Glomerular visceral epithelial cell (primary cell): ENCODE data around the gene SFI1.
"Not testable (repeated sequence)": the region's sequence is repeated elsewhere in the genome, so short reads cannot be mapped to it uniquely, and the experiment has no call there.

ENCODE experiments used
- DNase-seq: peaks from one replicate; pipeline ENCODE4 v3.0.0-alpha.2; 2016; ENCODE audit errors: extremely low spot score

Gene SFI1

DNA sequence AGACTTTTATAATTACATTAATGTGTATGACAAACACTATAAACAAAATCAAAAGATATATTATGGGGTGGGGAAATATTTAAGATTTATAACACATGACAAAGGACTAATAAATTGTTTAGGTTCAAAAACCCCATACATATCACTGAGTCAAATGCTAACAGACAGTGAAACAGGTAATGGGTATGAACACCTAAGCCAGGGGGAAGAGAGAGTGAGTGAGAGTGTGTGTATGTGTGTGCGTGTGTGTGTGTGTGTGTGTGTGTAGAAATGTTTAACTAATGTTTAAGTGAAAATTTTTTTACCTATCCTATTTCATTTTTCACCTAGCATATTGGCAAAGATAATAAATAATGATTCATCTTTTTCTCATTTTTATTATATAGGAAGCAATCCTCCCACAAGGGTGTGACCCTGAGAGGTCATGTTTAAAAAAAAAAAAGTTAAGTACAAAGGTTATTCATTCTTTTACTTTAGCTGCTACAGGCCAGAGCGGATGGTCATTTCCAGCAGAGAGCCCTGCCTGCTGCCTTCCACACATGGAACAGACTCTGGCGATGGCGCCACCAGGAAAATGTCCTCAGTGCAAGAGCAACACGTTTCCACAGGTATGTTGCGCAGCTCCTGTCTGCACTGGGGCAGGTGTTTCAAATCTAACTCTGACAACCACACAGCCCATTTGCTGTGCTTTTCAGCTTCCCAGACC lies 92.8 kb downstream of the SFI1 start:
- DNase-seq: no peak

DNA sequence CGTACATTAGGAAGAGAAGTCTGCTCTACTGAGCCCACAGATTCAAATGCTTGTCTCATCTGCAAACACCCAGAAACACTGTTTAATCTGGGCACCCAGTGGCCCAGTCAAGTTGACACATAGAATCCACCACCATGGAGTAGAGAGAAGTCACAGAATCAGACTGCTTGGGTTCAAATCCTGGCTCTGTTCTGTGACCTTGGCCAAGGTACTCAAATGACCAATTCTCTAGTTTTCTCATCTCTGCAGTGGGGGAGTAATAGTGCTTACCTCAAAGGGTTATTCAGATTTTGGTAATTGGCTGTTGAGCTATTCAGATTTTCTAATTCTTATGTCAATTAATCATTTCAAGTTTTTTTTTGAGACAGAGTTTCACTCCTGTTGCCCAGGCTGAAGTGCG lies 93.8 kb downstream of the SFI1 start:
- not testable (repeated sequence) for DNase-seq

DNA sequence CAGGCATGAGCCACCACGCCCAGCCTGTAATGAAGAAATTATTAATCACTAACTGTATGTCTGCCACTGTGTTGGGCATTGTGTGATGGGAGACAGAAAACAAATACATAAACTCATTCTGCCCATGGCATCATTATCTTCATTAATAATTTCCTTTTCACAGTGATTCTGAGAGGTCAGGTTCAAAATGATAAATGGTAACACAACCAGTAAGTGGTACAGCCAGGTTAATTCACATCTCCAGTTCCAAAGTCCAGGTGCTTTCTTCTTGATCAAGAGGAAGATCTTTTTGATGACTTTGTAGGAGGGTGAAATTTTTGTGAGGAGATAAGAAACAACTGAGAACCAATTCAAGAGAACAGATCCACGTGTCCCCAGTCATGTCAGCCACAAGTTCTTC lies 98.9 kb downstream of the SFI1 start:
- DNase-seq: no peak

DNA sequence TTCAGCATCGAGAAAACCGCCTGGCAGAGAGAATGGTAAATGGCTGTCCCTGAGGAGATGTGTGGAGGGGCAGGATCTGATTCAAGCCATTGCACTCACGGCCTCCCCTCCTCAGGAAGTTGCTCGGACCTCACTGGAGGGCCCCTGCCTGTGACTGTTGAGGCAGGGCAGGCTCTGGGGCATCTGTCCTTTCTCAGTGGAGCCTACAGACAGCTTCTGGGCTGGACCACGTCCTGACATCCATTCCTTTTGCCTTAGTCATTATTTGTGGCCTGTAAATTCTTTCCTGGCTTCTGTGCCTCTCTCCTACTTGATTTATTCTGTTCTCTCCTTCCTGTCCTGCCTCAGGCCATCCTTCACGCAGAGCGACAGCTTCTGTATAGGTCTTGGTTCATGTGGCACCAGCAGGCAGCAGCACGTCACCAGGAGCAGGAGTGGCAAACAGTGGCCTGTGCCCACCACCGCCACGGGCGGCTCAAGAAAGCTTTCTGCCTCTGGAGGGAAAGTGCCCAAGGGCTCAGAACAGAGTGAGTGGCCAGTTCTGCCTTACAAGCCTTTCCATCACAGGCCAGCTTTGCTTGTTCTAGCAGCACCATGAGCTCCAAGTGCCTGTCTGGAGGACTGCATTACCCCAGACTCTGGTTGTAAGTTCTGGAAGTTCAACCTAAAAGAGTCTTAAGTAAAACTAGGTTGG lies 106.1 kb downstream of the SFI1 start:
- DNase-seq: peak; percentile 91

DNA sequence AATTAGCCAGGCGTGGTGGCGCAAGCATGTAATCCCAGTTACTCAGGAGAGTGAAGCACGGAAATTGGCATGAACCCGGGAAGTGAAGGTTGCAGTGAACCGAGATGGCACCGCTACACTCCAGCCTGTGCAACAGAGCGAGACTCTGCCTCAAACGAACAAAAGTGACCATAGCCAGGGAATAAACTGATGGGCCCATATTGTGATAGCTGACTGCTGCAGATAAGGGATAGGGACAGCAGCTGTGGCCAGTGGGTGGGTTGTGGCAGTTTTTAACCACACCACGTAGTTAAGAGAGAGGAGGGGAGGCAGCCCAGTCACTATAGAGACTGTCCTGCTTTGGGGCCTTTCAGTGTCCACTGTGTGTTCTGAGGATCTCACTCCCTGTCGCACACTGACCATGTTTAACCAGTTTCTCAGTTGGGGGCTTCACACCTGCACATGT lies 106.8 kb downstream of the SFI1 start:
- peak; percentile 80 for DNase-seq

DNA sequence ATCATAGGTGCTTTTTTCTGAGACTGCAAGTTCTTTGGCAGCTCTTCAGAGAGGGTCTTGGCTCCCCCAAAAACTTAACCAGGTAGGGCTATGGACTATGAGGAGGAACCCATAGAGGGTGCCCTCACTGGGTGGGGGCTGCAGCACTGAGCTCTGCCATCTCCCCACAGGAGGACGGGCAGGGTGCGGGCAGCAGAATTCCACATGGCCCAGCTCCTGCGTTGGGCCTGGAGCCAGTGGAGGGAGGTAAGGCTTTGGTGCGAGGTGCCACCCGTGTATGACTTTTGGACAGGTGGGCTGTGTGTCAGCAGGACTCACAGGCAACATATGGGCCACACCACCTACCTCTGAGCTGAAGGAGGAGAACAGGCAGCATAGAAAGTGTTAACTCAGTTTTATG lies 107.2 kb downstream of the SFI1 start:
- no peak for DNase-seq

DNA sequence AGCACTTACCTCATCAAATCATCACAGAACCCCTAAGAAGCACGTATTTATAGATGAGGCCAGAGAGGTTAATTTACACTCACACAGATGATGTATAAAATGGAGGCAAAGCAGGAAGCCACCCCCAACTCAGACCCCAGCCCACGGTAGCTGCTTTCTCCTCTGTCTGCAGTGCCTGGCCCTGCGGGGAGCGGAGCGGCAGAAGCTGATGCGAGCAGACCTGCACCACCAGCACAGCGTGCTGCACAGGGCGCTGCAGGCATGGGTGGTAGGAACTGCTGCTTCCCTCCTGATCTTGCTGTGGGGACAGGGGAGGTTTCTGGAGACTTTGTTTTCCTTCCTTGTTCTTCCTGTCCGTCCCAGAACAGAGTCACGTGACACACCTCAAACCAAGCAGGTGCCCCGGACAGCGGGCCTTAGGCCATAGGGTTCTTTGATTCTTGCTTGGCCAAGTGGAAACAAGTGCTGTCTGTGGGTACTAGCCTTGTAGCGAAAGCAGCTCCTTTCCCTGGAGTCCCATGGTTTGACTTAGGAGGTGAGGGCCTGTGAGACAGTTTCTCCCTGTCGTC lies 107.9 kb downstream of the SFI1 start:
- no peak for DNase-seq

DNA sequence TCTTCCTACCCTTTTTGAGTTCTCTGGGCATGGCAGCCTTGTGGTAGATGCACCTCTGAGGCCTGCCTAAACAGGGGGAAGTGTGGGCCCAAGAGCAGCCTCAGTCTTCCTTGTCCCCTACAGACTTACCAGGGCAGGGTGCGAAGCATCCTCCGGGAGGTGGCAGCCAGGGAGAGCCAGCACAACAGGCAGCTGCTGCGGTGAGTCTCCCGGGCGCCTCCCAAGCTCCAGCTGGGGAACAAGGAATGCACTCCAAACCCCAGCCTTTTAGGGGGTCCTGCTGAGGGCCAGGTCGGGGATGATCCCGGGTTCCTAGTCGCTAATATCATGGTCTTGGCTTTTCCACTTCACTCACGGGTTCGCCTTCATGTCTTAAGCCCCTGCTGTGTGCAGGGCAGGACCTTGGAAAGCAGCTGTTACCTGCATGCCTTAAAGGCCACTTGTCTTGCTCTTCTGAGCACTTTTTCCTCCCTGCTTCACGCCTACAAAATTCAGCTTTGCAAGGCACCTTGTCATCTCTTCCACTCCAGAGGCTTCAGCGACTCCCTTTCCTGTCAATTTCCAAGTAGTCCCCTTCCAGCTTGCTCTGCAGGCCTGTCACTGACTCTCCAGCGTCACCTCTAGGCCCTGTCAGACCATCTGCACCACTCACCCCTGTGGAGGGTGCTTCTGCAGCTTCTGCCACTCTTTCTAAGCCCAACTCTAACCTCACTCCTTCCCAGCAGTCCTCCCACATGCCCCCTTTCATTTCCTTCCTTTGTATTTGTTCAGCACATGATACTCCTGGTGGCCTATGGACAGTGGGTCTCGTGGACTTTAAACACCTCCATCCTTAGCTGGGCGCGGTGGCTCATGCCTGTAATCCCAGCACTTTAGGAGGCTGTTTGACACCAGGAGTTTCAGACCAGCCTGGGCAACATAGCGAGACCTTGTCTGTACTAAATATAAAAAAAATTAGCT lies 108.7 kb downstream of the SFI1 start:
- DNase-seq: no peak

DNA sequence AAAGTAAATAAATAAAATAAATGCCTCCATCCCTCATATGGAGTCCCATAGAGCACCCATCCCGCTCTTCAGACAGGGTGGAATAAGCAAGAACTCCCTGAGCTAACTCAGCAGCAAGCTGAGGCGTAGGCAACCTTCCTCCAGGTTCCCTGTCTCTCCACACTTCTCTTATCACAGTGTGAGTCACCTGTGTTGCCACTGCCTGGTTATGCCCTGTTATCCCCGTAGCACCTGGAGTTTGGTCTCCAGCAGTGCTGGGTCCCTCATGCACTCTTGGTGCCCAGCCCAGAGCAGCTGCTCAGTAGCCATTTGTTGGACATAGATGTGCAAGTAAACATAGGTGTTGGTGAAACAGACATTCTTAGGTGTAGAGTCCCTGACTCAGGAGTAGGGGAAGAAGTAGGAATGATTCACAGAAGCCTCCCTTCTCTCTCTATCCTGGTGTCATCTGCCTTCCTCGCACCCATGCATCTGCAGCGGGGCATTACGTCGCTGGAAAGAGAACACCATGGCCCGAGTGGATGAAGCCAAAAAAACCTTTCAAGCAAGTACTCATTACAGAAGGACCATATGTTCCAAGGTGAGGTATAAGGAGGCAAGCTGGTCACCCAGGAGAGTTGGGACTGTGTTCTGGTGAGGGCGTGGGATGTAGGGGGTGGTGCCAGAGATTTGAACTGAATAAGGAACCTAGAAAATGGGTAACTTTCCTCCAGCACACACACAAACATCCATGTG lies 109.7 kb downstream of the SFI1 start:
- DNase-seq: no peak

DNA sequence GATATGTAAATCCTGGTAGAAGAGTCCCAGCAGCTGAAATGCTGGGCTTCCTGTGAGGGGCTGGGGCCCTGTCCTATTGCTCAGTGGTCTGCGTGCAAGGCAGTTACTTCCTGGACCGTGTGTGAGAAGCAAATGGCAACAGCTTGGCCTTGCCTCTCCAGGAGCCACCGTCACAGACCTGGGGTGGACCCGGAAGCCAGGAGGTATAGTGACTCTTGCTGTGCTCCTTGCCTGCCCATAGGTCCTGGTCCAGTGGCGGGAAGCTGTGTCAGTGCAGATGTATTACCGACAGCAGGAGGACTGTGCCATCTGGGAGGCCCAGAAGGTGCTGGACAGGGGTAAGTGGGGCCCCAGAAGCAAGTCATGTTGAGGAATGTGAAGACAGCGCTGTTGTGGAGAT lies 111.4 kb downstream of the SFI1 start:
- DNase-seq: no peak

DNA sequence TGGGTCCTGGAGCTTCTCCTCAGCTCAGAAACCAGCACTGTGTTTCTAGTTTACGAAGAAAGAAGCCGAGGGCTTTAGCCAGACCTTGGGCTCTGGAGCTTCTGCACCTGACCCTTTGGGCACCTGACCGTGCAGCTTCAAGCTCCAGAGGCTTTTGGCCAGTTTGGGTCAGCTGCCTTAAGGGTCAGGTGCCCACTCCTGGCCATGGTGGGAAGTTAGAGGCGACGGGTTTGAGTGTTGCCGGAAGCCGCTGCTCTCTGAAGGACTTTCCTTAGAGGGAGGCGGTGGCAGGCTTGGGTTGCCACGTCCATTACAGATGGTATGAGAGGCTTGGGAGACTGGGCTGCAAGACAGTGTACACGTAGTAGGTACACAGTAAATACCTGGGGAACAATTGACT lies 113.4 kb downstream of the SFI1 start:
- no peak for DNase-seq

DNA sequence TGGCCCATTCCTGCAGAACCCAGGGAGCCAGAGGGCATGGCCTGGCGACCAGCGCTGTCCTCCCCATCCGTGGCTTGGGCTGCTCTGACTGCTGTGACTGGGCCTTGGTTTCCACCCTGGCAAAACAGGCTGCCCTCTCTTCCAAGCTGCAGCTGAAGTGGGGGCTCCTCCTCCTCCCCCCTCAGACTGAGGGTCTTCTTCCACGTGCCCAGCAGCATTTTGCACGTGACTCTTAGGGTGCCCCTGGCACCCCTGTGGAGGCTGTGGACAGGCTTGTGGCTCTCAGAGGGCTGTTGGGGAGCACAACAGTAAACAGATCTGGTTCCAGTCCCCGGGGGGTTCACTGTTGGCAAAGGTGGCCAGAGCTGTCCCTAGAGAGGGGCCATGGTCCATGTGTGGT lies 114.3 kb downstream of the SFI1 start:
- no peak for DNase-seq

DNA sequence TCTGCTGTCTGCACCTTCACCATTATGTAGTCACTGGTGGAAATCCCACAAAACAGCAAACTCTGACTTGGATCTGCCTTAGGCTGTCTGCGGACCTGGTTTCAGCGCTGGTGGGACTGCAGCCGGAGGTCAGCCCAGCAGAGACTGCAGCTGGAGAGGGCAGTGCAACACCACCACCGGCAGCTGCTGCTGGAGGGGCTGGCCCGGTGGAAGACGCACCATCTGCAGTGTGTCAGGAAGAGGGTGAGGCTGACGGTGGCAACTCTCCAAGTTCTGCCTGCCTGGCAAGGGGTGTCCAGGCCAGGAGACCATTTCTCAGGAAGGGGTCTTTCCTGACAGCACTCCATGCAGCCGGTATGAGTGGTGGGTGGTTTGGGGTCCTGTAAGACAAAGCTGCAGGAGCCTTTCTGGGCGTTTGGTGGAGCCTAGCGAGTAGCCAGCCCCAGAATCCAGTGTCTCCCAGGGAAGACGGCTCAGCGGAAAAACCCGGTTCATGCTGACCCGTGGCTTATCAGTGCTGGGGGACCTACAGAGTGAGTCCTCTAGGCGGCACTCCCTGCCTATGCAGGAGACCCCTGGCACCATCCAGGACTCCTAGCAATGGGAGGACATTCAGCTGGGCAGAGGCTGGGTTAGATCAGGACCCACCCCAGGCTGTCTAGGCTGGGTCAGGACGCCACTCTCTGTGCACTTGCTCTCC lies 114.9 kb downstream of the SFI1 start:
- DNase-seq: no peak

DNA sequence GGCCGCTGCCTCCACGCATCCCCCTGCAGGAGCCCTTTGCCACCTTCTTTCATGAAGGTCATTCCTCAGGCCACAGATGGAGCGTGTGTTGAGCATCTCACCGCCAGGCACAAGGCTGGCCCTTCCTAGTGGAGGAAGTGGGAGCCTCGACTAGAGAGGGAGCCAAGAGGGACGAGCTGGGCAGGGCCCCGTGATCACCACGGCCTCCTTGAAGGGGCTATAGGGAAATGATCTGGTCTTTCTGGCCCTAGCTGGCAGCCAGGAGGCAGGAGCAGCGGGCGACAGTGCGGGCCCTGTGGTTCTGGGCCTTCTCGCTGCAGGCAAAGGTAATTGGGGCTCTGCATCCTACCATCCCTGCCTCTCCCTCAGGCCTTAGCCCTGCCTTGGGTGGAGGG lies 116.6 kb downstream of the SFI1 start:
- DNase-seq: no peak

DNA sequence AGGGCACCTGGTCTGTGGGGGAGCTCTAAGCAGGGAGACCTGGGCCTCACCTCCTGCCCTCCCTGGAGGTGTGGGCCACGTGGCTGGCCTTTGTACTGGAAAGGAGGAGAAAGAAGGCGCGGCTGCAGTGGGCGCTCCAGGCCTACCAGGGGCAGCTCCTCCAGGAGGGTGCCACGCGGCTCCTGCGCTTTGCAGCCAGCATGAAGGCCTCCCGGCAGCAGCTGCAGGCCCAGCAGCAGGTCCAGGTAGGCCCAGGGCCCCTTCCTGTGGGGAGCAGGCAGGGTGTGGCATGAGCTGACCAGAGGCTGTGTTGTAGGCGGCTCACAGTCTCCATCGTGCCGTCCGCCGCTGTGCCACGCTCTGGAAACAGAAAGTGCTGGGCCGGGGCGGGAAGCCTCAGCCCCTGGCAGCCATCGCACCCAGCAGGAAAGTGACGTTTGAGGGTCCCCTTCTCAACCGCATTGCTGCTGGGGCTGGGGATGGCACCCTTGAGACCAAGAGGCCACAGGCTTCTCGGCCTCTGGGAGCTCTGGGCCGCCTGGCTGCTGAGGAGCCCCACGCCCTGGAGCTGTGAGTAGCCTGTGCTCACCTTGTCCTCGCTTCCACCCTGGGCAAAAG lies 117.1 kb downstream of the SFI1 start:
- DNase-seq: no peak

DNA sequence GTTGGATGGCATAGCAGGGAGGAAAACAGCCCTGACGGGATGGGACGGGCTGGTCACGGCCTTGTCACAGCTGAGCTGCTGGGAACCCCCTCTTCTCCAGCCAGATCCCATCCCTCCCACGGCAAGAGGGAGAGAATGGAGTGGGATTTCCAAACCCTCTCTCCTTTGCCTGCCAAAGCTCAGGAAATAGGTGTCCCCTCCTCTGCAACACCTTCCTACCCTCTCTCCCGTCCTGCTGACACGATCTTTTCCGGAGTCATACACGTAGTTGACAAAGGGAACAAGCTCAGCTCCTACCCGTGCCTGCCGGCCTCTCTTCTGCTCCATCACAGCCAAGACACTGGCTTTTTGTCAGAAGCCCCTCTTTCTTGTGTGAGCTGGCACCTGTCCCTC lies 117.6 kb downstream of the SFI1 start:
- no peak for DNase-seq

DNA sequence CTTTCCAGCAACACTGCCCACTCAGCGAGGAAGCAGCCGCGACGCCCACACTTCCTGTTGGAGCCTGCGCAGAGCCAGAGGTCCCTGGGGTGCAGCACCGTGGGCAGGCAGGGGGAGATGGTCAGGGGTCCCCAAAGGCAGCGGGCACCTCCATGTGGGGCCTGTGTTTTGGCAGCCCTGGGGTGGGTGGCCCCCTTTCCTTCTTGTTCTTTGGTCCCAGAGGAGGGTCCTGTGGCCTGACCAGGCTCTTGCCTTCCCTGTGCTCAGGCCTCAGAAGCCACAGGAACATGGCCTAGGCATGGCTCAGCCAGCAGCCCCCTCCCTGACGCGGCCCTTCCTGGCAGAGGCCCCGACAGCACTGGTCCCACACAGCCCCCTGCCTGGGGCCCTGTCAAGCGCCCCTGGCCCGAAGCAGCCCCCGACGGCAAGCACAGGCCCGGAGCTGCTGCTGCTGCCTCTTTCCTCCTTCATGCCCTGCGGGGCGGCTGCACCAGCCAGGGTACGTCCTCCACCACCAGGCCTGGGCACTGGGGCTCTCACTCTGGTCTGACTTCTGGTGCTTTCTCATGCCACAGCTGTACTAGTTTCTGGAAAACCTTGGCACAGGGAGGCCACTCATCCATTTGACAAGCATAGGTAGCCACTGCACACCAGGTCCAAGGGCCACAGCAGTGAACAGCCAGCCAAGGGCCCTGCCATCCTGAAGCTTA lies 118.6 kb downstream of the SFI1 start:
- no peak for DNase-seq

DNA sequence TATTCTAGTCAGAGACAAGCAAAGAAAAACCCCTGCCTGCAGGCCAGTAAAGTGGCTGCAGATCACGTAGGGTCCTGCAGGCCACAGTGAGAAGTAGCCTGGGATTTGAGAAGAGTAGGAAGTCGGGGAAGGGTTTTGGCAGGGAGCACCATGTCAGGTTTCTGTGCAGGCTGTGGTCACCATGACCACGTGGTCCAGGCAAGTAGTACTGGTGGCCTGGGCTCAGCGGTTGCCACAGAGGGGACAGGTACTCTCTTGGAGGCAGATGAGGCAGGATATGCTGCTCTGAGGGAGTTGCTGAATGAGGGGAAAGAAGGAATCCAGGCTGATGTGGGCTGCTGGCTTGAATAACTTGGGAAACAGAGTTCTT lies 119.1 kb downstream of the SFI1 start:
- no peak for DNase-seq

DNA sequence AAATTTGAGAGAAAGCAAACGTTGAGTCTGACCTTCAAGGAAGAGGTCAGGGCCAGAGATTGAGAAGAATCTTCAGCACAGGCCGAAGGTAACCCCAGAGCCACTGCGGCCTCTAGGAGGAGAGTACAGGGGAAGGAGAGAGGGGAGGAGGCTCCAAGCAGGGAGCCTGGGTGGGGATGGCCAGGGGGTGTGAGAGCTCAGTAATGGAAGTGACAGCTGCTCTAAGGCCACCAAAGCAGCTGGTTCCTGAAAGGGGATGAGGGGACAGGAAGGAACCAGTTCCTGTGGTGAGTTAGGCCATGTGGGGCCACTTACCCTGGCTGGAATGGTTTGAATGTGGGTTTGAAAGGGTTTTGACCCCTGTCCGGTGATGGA lies 119.6 kb downstream of the SFI1 start:
- no peak for DNase-seq
